H9 (cell line): Measurements from ENCODE around the gene EP300. TPM values are rescaled to one million over a fixed set of nuclear protein-coding genes. Genes with fewer than 3 reads are reported as not detected.

Source experiments
- DNase-seq: peaks from one replicate; pipeline ENCODE4 v3.0.0-alpha.2; 2017
- H2AFZ ChIP-seq: one replicate; pipeline ENCODE4 v1.6.1; 2013; ENCODE audit warnings: mild to moderate bottlenecking, low read length, control low read depth, moderate library complexity
- H2AK5ac ChIP-seq: 2 replicates; pipeline ENCODE4 v1.6.1; 2013; ENCODE audit warnings: low read length, control low read depth, mixed read lengths; ENCODE audit not compliant: insufficient read length
- H2BK120ac ChIP-seq: one replicate; pipeline ENCODE4 v1.6.1; 2013; ENCODE audit warnings: low read depth, mild to moderate bottlenecking, low read length, control low read depth, inconsistent platforms; ENCODE audit not compliant: poor library complexity, severe bottlenecking
- H2BK12ac ChIP-seq: 2 replicates; pipeline ENCODE4 v1.6.1; 2013; ENCODE audit warnings: low read length, control low read depth, mixed read lengths, low read depth; ENCODE audit not compliant: insufficient read length
- H2BK15ac ChIP-seq: 2 replicates; pipeline ENCODE4 v1.6.1; 2013; ENCODE audit warnings: low read depth, low read length, control low read depth
- H2BK20ac ChIP-seq: one replicate; pipeline ENCODE4 v1.6.1; 2013; ENCODE audit warnings: low read depth, mild to moderate bottlenecking, low read length, control low read depth, inconsistent platforms; ENCODE audit not compliant: poor library complexity, severe bottlenecking
- H2BK5ac ChIP-seq: 2 replicates; pipeline ENCODE4 v1.6.1; 2013; ENCODE audit warnings: low read length, control low read depth, mixed read lengths; ENCODE audit not compliant: insufficient read length
- H3K14ac ChIP-seq: 2 replicates; pipeline ENCODE4 v1.6.1; 2013; ENCODE audit warnings: low read length, control low read depth; ENCODE audit not compliant: insufficient read depth
- H3K18ac ChIP-seq: 2 replicates; pipeline ENCODE4 v1.6.1; 2013; ENCODE audit warnings: low read depth, mild to moderate bottlenecking, mixed read lengths, low read length, control low read depth; ENCODE audit not compliant: insufficient read length
- H3K23ac ChIP-seq: 2 replicates; pipeline ENCODE4 v1.6.1; 2013; ENCODE audit warnings: low read length, control low read depth, mixed read lengths, low read depth; ENCODE audit not compliant: insufficient read length
- H3K23me2 ChIP-seq: 2 replicates; pipeline ENCODE4 v1.6.1; 2013; ENCODE audit warnings: low read depth, mild to moderate bottlenecking, mixed read lengths, low read length, control low read depth; ENCODE audit not compliant: insufficient read length, poor library complexity, severe bottlenecking
- H3K27ac ChIP-seq: 2 replicates; pipeline ENCODE4 v1.5.1; 2013; ENCODE audit warnings: low read length, control low read depth, mixed read lengths, low read depth; ENCODE audit not compliant: insufficient read length
- H3K27me3 ChIP-seq: 2 replicates; pipeline ENCODE4 v1.6.1; 2013; ENCODE audit warnings: low read length, control low read depth, inconsistent platforms; ENCODE audit not compliant: insufficient read depth
- H3K4ac ChIP-seq: 2 replicates; pipeline ENCODE4 v1.6.1; 2013; ENCODE audit warnings: low read depth, mild to moderate bottlenecking, control low read depth, inconsistent platforms, low read length, moderate library complexity
- H3K4me1 ChIP-seq: 2 replicates; pipeline ENCODE4 v1.6.1; 2013; ENCODE audit warnings: low read length, control low read depth, inconsistent platforms; ENCODE audit not compliant: insufficient read depth
- H3K4me2 ChIP-seq: 2 replicates; pipeline ENCODE4 v1.6.1; 2013; ENCODE audit warnings: low read length, control low read depth, mixed read lengths; ENCODE audit not compliant: insufficient read length, insufficient read depth
- H3K56ac ChIP-seq: 2 replicates; pipeline ENCODE4 v1.6.1; 2013; ENCODE audit warnings: low read depth, mild to moderate bottlenecking, mixed read lengths, low read length, control low read depth; ENCODE audit not compliant: insufficient read length
- H3K79me1 ChIP-seq: 2 replicates; pipeline ENCODE4 v1.6.1; 2013; ENCODE audit warnings: low read depth, mild to moderate bottlenecking, moderate library complexity, low read length, control low read depth, inconsistent platforms; ENCODE audit not compliant: insufficient read depth, poor library complexity, severe bottlenecking
- H3K79me2 ChIP-seq: 2 replicates; pipeline ENCODE4 v1.6.1; 2013; ENCODE audit warnings: low read length, control low read depth, inconsistent platforms; ENCODE audit not compliant: insufficient read depth
- H3K9ac ChIP-seq: 2 replicates; pipeline ENCODE4 v1.6.1; 2013; ENCODE audit warnings: low read length, control low read depth, mixed read lengths; ENCODE audit not compliant: insufficient read length; ENCODE audit errors: extremely low read depth
- H3K9me3 ChIP-seq: one replicate; pipeline ENCODE4 v1.6.1; 2013; ENCODE audit warnings: low read depth, low read length, inconsistent platforms; ENCODE audit not compliant: control insufficient read depth
- H3T11ph ChIP-seq: one replicate; pipeline ENCODE4 v1.6.1; 2013; ENCODE audit warnings: mild to moderate bottlenecking, low read length, control low read depth, inconsistent platforms
- H4K20me1 ChIP-seq: one replicate; pipeline ENCODE4 v1.6.1; 2013; ENCODE audit not compliant: control insufficient read depth, insufficient read length, insufficient read depth
- H4K5ac ChIP-seq: 2 replicates; pipeline ENCODE4 v1.6.1; 2013; ENCODE audit warnings: low read depth, mild to moderate bottlenecking, mixed read lengths, low read length, control low read depth; ENCODE audit not compliant: insufficient read length
- H4K8ac ChIP-seq: replicated peaks from 2 replicates; pipeline ENCODE4 v1.6.1; 2013; ENCODE audit warnings: low read length, control low read depth, mixed read lengths, low read depth; ENCODE audit not compliant: insufficient read length
- H4K91ac ChIP-seq: 2 replicates; pipeline ENCODE4 v1.6.1; 2013; ENCODE audit warnings: low read depth, mild to moderate bottlenecking, moderate library complexity, mixed read lengths, low read length, control low read depth; ENCODE audit not compliant: insufficient read length
- H3K27ac Mint-ChIP-seq, 3 experiments: 2 replicates in 2 of 3; 3 replicates in 1 of 3; pipeline ENCODE4 v1.8.0; 2020 to 2021; ENCODE audit warnings: mixed read lengths in 3 of 3, mild to moderate bottlenecking in 1 of 3, moderate library complexity in 1 of 3
- H3K27me3 Mint-ChIP-seq: 2 replicates; pipeline ENCODE4 v1.8.0; 2021; ENCODE audit warnings: low read depth, mild to moderate bottlenecking, moderate library complexity, mixed read lengths
- H3K36me3 Mint-ChIP-seq, 3 experiments: 2 replicates in 2 of 3; 3 replicates in 1 of 3; pipeline ENCODE4 v1.8.0; 2020 to 2021; ENCODE audit warnings: low read depth in 3 of 3, mixed read lengths in 3 of 3; ENCODE audit not compliant: insufficient read depth in 1 of 3
- H3K4me1 Mint-ChIP-seq, 2 experiments: 2 replicates each; pipeline ENCODE4 v1.8.0; 2020; ENCODE audit warnings: mixed read lengths in 2 of 2
- H3K4me3 Mint-ChIP-seq, 2 experiments: 2 replicates in 1 of 2; 3 replicates in 1 of 2; pipeline ENCODE4 v1.8.0; 2020 to 2021; ENCODE audit warnings: mild to moderate bottlenecking in 2 of 2, mixed read lengths in 2 of 2, moderate library complexity in 1 of 2
- H3K9me3 Mint-ChIP-seq, 2 experiments: 2 replicates in 1 of 2; 3 replicates in 1 of 2; pipeline ENCODE4 v1.8.0; 2020; ENCODE audit warnings: mild to moderate bottlenecking in 2 of 2, mixed read lengths in 2 of 2, moderate library complexity in 1 of 2
- CTCF ChIP-seq: fragments of 200-600 bp; sonication (generic); conservative IDR thresholded peaks from 3 replicates; pipeline ENCODE4 v1.8.0; 2021; ENCODE audit warnings: antibody characterized with exemption, mild to moderate bottlenecking
- WGBS: extraction: QIAGEN DNeasy Blood & Tissue Kit; methylation state at CpG from one replicate; pipeline ENCODE4 v1.1.7; 2013; ENCODE audit warnings: missing lambda C conversion rate, low lambda C conversion rate, mixed read lengths; ENCODE audit not compliant: insufficient read length; ENCODE audit errors: extremely low coverage; 5-methylcytosine and 5-hydroxymethylcytosine counted together
- total RNA-seq: library from RNA; stranded (reverse); gene quantifications from 2 replicates; pipeline ENCODE4 v1.2.1, GENCODE V29; 2021

EP300 gene
- total RNA-seq, 1 experiment from 2014 or later = 136 TPM

DNA sequence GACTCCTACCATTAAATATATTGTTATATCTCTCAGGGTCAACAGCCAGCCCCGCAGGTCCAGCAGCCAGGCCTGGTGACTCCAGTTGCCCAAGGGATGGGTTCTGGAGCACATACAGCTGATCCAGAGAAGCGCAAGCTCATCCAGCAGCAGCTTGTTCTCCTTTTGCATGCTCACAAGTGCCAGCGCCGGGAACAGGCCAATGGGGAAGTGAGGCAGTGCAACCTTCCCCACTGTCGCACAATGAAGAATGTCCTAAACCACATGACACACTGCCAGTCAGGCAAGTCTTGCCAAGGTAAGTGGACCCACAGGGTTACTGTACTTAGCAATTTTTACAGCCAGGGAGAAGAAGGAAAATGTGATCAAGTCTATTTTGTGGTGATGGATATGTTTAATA, 35.1 kb downstream of the EP300 start:
- H2BK20ac ChIP-seq = no peak overlapping the region
- no peak overlapping the region for H3K18ac ChIP-seq
- H3K27ac ChIP-seq = no peak overlapping the region
- no peak overlapping the region for H3K14ac ChIP-seq
- no peak overlapping the region for H4K91ac ChIP-seq
- peaks cover 50 to 85% (median 83%) of the 10 kb centered on the region in 3 experiments for H3K36me3 Mint-ChIP-seq
- H4K8ac ChIP-seq = no peak overlapping the region
- H2AK5ac ChIP-seq = no peak overlapping the region
- H3K4me2 ChIP-seq = no peak overlapping the region
- H3K27ac Mint-ChIP-seq = no peak overlapping the region; a peak in 1 of 7 replicates
- H3K23me2 ChIP-seq = no peaks in the 10 kb centered on the region
- peaks cover 8% of the 10 kb centered on the region; the same call in 1 of the 2 replicates for H3K79me2 ChIP-seq
- DNase-seq = no peak
- H3K27me3 Mint-ChIP-seq = no peaks in the 10 kb centered on the region
- TF ChIP-seq CTCF = no peak
- H3K9me3 Mint-ChIP-seq = no peaks in the 10 kb centered on the region
- H3K79me1 ChIP-seq = peaks cover 12% of the 10 kb centered on the region
- H2BK15ac ChIP-seq = no peak overlapping the region
- H3K23ac ChIP-seq = no peak overlapping the region
- no peaks in the 10 kb centered on the region for H3K27me3 ChIP-seq
- no peaks in the 10 kb centered on the region for H3K4me1 ChIP-seq
- H3K4me1 Mint-ChIP-seq = no peaks in the 10 kb centered on the region
- H4K5ac ChIP-seq = no peak overlapping the region
- H3K4ac ChIP-seq = no peak overlapping the region
- H3K9me3 ChIP-seq = no peaks in the 10 kb centered on the region
- H2AFZ ChIP-seq = no peak overlapping the region
- no peak overlapping the region for H2BK120ac ChIP-seq
- no peaks in the 10 kb centered on the region for H4K20me1 ChIP-seq
- H3K9ac ChIP-seq = no peak overlapping the region
- H3K4me3 Mint-ChIP-seq = no peak overlapping the region
- no CpG with 5 or more reads among the region's 5 CpGs for WGBS
- H3T11ph ChIP-seq = no peak overlapping the region
- H2BK5ac ChIP-seq = no peak overlapping the region
- H2BK12ac ChIP-seq = no peak overlapping the region
- no peak overlapping the region for H3K56ac ChIP-seq
